ENCODE measurements around the gene PLEKHA6. TPM values are rescaled to one million over a fixed set of nuclear protein-coding genes. Genes with fewer than 3 reads are reported as not detected.

The PLEKHA6 gene
- total RNA-seq, 1 experiment from 2014 or later, result 5.5 TPM

DNA sequence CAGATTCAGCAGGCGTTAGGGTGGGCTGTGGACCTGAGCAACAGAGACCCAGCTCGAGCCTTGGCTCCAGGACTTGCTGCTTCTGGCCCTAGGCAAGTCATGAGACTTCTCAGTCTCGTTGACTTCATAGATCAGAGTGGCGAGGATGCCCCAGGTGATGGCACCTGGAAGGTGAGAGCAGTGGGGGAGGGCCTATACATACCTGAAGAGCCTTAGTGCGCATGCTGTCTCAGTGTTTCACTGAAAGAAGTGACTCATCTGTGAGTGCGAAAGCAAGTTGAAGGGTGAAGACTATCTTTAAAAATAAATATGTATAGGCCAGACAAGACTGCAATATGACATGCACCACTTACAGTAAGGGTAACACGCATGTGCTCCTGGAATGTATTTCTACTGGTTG, 10.1 kb downstream of the PLEKHA6 start:
- Histone ChIP-seq H3K36me3 (ENCODE audit: control insufficient read depth, insufficient read depth, low read length) (no peaks in the 10 kb centered on the region), H3K27me3 (ENCODE audit: control insufficient read depth, insufficient read depth, low read length) (no peaks in the 10 kb centered on the region), H3K9me3 (ENCODE audit: control insufficient read depth, insufficient read depth, low read depth, low read length) (no peaks in the 10 kb centered on the region), H3K27ac (ENCODE audit: low read length) (no peak overlapping the region), H3K4me3 (ENCODE audit: low read depth in 2 of 2, low read length in 2 of 2) (no peak overlapping the region), H3K4me1 (ENCODE audit: control insufficient read depth, insufficient read depth, low read length) (no peaks in the 10 kb centered on the region)
- CTCF ChIA-PET, result no interaction called here
- no peak for ATAC-seq
- no peak for DNase-seq (ENCODE audit: low read depth, low spot score)
- BruUV-seq (replicated peaks), result no TSS peak
- intact Hi-C loops (cut with micrococcal nuclease; ENCODE audit: unreplicated experiment), result no loop called here
- no peak for TF ChIP-seq SIN3A (IDR thresholded peaks at IDR 0.05; ENCODE audit: borderline replicate concordance, insufficient read depth, low read depth, low read length)
- TF ChIP-seq, protein P1, sequence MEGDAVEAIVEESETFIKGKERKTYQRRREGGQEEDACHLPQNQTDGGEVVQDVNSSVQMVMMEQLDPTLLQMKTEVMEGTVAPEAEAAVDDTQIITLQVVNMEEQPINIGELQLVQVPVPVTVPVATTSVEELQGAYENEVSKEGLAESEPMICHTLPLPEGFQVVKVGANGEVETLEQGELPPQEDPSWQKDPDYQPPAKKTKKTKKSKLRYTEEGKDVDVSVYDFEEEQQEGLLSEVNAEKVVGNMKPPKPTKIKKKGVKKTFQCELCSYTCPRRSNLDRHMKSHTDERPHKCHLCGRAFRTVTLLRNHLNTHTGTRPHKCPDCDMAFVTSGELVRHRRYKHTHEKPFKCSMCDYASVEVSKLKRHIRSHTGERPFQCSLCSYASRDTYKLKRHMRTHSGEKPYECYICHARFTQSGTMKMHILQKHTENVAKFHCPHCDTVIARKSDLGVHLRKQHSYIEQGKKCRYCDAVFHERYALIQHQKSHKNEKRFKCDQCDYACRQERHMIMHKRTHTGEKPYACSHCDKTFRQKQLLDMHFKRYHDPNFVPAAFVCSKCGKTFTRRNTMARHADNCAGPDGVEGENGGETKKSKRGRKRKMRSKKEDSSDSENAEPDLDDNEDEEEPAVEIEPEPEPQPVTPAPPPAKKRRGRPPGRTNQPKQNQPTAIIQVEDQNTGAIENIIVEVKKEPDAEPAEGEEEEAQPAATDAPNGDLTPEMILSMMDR (IDR thresholded peaks at IDR 0.05), result no peak
- TF ChIP-seq POLR2AphosphoS5 (IDR thresholded peaks at IDR 0.05; ENCODE audit: low read depth, low read length), result no peak
- TF ChIP-seq, protein P2, sequence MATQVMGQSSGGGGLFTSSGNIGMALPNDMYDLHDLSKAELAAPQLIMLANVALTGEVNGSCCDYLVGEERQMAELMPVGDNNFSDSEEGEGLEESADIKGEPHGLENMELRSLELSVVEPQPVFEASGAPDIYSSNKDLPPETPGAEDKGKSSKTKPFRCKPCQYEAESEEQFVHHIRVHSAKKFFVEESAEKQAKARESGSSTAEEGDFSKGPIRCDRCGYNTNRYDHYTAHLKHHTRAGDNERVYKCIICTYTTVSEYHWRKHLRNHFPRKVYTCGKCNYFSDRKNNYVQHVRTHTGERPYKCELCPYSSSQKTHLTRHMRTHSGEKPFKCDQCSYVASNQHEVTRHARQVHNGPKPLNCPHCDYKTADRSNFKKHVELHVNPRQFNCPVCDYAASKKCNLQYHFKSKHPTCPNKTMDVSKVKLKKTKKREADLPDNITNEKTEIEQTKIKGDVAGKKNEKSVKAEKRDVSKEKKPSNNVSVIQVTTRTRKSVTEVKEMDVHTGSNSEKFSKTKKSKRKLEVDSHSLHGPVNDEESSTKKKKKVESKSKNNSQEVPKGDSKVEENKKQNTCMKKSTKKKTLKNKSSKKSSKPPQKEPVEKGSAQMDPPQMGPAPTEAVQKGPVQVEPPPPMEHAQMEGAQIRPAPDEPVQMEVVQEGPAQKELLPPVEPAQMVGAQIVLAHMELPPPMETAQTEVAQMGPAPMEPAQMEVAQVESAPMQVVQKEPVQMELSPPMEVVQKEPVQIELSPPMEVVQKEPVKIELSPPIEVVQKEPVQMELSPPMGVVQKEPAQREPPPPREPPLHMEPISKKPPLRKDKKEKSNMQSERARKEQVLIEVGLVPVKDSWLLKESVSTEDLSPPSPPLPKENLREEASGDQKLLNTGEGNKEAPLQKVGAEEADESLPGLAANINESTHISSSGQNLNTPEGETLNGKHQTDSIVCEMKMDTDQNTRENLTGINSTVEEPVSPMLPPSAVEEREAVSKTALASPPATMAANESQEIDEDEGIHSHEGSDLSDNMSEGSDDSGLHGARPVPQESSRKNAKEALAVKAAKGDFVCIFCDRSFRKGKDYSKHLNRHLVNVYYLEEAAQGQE (IDR thresholded peaks at IDR 0.05; ENCODE audit: insufficient read depth in 1 of 2, low read depth in 2 of 2, low read length in 1 of 2), result no peak
- TF ChIP-seq TCF7L2 (IDR thresholded peaks at IDR 0.05; ENCODE audit: low read depth, low read length), result no peak
- in situ Hi-C loops (cut with HindIII; ENCODE audit: low pct_unique_long_range_greater_than_20kb, low sequenced_read_pairs), result no loop called here
- POLR2A ChIA-PET, result no interaction called here

DNA sequence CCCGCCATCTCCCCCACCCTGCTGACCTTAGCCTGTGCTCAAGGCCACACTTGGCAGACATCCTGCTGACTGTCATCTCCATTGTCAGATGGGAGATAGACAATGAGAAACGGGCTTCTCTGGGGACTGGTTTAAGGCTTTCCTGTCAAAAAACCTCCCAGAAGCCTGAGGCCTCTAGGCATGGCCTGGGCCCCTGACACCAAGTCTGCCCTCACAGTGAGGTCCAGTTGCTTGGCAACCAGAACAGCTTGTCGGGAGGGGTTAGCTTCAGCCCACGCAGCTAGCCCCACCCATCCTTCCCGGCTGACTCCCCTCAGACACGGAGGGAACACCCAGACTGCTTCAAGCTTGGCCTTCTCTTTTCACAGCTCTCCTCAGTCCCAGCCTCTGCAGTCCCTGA, 11.0 kb downstream of the PLEKHA6 start:
- Histone ChIP-seq H3K4me1 (ENCODE audit: control insufficient read depth, insufficient read depth, low read length) (no peaks in the 10 kb centered on the region), H3K27me3 (ENCODE audit: control insufficient read depth, insufficient read depth, low read length) (no peaks in the 10 kb centered on the region), H3K9me3 (ENCODE audit: control insufficient read depth, insufficient read depth, low read depth, low read length) (no peaks in the 10 kb centered on the region), H3K36me3 (ENCODE audit: control insufficient read depth, insufficient read depth, low read length) (no peaks in the 10 kb centered on the region), H3K4me3 (ENCODE audit: low read depth in 2 of 2, low read length in 2 of 2) (no peak overlapping the region), H3K27ac (ENCODE audit: low read length) (no peak overlapping the region)
- ATAC-seq (no peak), DNase-seq (ENCODE audit: low read depth, low spot score) (no peak)
- TF ChIP-seq TCF7L2 (IDR thresholded peaks at IDR 0.05; ENCODE audit: low read depth, low read length) (no peak), POLR2AphosphoS5 (IDR thresholded peaks at IDR 0.05; ENCODE audit: low read depth, low read length) (no peak), SIN3A (IDR thresholded peaks at IDR 0.05; ENCODE audit: borderline replicate concordance, insufficient read depth, low read depth, low read length) (no peak)
- TF ChIP-seq, protein P2 (IDR thresholded peaks at IDR 0.05; ENCODE audit: insufficient read depth in 1 of 2, low read depth in 2 of 2, low read length in 1 of 2), result no peak
- TF ChIP-seq, protein P1 (IDR thresholded peaks at IDR 0.05), result no peak
- ChIA-PET CTCF (interaction anchor here (0.6 kb wide), 1 partner anchor 11 kb away, joined by 3 read pairs; the partner anchor contains the start of gene PLEKHA6), POLR2A (no interaction called here)
- intact Hi-C loops (cut with micrococcal nuclease; ENCODE audit: unreplicated experiment) (no loop called here), in situ Hi-C loops (cut with HindIII; ENCODE audit: low pct_unique_long_range_greater_than_20kb, low sequenced_read_pairs) (no loop called here)
- BruUV-seq (replicated peaks), result no TSS peak

Data from Panc1 (cell line).